GM12874 (cell line): ENCODE measurements around the gene PGLYRP1.

Source experiments
- TF ChIP-seq, protein P1 (sequence below): IDR thresholded peaks from 2 replicates; pipeline ENCODE4 v1.5.1; 2011; ENCODE audit warnings: low read depth, mild to moderate bottlenecking, control low read depth, low read length, moderate library complexity; ENCODE audit not compliant: insufficient read depth

The PGLYRP1 gene

DNA sequence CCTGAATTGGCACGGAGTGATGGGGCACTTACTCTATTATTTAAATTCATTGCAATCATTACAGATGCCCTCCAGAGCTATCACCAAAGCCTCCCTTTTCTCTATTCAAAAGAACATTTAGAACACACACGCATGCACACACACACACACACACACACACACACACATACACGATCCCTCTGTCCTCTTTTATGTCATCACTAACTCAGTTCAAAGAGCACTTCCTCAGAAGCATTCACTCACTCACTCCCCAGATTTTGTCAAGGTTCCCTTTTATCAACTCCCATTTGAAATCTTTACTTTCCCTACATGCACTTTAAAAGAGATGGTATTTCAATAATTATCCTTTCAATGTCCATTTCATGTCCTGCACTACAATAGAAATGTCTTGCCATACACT lies 40.3 kb upstream of the PGLYRP1 start:
- TF ChIP-seq, protein P1, sequence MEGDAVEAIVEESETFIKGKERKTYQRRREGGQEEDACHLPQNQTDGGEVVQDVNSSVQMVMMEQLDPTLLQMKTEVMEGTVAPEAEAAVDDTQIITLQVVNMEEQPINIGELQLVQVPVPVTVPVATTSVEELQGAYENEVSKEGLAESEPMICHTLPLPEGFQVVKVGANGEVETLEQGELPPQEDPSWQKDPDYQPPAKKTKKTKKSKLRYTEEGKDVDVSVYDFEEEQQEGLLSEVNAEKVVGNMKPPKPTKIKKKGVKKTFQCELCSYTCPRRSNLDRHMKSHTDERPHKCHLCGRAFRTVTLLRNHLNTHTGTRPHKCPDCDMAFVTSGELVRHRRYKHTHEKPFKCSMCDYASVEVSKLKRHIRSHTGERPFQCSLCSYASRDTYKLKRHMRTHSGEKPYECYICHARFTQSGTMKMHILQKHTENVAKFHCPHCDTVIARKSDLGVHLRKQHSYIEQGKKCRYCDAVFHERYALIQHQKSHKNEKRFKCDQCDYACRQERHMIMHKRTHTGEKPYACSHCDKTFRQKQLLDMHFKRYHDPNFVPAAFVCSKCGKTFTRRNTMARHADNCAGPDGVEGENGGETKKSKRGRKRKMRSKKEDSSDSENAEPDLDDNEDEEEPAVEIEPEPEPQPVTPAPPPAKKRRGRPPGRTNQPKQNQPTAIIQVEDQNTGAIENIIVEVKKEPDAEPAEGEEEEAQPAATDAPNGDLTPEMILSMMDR = no peak

DNA sequence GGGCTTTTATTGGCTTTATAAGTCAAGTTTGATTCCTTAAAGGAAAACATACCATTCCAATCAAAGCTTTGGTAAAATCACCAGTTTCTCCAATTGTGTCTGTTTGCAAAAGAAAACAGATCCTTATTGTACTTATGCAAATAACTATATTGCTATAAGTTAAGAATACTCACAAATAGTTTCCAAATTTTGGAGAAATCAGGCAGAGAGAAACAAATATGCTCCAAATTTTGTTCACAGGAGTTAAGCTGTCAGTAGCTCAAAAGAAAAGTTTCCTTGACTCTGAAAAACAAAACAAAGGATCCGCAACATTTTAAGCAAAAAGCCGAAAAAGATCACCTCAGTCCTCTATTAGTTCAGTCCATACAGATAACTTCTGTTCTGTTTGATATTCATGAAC lies 37.2 kb upstream of the PGLYRP1 start:
- TF ChIP-seq, protein P1 = no peak

DNA sequence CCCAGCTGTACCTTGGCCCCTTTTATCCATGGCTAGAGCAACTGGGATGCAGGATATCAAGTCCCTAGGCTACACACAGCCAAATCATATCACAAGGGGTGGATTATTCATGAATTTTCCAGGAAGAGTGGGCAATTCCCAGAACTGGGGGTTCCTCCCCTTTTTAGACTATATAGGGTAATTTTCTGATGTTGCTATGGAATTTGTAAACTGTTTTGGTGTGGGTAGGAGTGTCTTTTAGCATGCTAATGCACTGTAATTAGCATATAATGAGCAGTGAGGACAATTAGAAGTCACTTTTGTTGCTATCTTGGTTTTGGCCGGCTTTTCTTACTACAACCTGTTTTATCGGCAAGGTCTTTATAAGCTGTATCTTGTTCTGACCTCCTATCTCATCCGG lies 35.9 kb upstream of the PGLYRP1 start:
- TF ChIP-seq, protein P1 = no peak

DNA sequence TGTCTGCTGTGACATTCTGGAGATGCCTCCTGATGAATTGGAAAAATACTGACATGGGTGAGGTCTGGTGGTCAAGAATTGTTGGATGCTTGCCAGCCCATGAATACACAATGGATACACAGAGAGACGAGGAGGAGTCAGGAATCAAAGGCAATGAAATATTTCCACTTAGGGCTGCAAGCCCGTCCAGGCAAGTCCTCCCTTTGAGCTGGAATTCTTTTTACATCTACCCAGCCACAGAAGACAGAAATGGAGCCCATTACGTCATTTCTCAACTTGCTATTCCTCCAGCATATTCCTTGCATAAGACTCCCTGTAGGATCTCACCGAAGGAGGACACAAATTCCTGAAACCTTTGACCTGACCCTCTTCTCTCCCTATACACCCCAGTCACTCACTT lies 33.7 kb upstream of the PGLYRP1 start:
- TF ChIP-seq, protein P1 = no peak

DNA sequence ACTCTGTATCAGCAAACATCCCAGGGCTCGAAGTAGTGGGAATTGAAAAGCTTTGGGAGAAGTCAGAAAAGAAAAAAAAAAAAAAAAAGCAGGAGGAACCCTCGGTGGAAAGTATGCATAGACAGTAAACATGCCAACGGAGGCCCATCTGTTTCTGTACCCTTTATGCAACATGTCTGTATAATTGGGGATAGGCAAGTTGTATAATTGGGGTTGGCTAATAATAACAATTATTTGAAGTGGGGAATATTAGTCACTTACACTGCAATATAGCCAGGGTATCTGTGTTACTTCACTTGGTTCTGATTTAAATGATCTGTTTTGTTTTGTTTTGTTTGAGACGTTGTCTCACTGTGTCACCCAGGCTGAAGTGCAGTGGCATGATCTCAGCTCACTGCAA lies 30.0 kb upstream of the PGLYRP1 start:
- TF ChIP-seq, protein P1 = no peak

DNA sequence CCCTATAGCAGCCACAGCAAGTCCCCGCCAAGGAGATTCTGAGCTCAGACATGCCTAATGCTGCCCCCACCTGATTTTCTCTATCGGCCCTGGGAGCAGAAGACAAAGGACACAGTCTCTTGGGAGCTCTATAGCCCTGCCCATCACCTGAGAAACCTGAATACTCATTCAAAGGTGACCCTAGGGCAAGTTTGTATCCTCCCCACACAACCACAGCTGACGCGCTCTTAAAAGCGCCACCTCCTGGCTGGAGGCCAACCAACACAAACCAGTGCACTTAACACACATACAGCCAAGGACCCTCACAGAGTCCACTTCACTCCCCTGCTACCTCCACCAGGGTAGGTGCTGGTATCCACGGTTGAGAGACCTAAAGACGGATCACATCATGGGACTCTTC lies 26.7 kb upstream of the PGLYRP1 start:
- TF ChIP-seq, protein P1 = peak; percentile 39; the same call in 1 of the 2 replicates

DNA sequence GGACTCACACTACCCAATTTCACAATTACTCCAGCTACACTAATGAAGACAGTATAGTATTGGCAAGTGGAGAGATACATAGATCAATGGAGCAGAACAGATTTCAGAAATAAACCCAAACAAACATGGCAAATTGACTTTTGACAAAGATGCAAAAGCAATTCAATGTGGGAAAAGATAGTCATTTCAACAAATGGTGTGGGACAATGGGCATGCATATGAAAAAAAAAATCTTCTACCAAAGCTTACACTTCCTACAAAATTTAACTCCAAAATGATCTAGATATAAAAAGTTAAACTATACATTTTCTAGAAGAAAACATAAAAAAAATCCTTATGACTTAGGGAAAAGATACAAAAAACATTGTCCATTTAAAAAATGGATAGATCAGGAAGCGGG lies 20.7 kb upstream of the PGLYRP1 start:
- TF ChIP-seq, protein P1 = no peak

DNA sequence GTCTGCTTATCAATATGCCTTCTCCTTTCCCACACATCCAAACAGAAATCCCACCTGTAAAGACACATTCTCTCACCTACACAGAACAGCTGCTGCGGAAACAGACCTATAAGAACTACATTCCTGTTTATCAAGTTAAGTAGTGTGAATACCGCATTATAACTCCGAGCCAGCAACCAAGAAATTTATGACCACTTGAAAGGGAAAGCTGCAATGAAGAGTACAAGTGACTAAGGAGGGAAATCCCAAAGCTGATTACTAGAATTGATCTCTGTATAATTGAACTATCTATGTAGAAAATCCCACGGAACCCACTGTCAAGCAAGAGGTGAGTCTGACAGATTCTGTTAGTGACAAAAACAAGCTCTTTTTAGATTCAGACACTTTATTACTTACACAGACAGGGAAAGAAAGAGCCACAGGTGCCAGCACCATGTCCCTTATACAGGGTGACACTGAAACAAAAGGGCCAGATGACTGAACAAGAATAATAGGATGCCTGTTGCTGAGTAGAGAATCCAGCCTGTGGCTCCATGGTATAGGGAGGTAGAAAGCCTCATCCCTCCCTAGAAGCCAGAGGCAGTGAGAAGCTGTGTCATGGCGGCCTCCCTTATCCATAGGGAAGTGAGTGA lies 19.5 kb upstream of the PGLYRP1 start:
- TF ChIP-seq, protein P1 = no peak
